GM12878 (cell line): ENCODE data around the gene SLC36A1. TPM values are rescaled to one million over a fixed set of nuclear protein-coding genes. Genes with fewer than 3 reads are reported as not detected.

Experiments used
- CBFB ChIP-seq: IDR thresholded peaks from 2 replicates; pipeline ENCODE4 v1.6.1; 2016; ENCODE audit warnings: antibody characterized with exemption, low read depth
- IRF4 ChIP-seq: IDR thresholded peaks from 2 replicates; pipeline ENCODE4 v1.6.1; 2011; ENCODE audit warnings: low read depth, low read length
- SUZ12 ChIP-seq: fragments of 200-600 bp; sonication (generic); IDR thresholded peaks from one replicate; pipeline ENCODE4 v1.6.1; 2018; ENCODE audit warnings: antibody characterized with exemption, mild to moderate bottlenecking; ENCODE audit not compliant: unreplicated experiment
- TBL1XR1 ChIP-seq: IDR thresholded peaks from 2 replicates; pipeline ENCODE4 v1.6.1; 2012; ENCODE audit warnings: low read depth, low read length, improper control_type of control experiment
- USF1 ChIP-seq: IDR thresholded peaks from 2 replicates; pipeline ENCODE4 v1.6.1; 2011; ENCODE audit warnings: borderline replicate concordance, low read depth, mild to moderate bottlenecking, moderate library complexity, mixed read lengths, low read length; ENCODE audit not compliant: insufficient read depth; ENCODE audit errors: extremely low read length
- ZBTB11 ChIP-seq: fragments of 450-650 bp; formaldehyde crosslinking; IDR thresholded peaks from 2 replicates; pipeline ENCODE4 v1.5.0; 2022; ENCODE audit warnings: mild to moderate bottlenecking, missing genetic modification characterization
- ZBTB33 ChIP-seq: fragments of 450-650 bp; IDR thresholded peaks from 2 replicates; pipeline ENCODE4 v1.6.1; 2017; ENCODE audit warnings: mild to moderate bottlenecking
- polyA plus RNA-seq, 11 experiments: library from polyadenylated mRNA; depleted of rRNA in 4 of 11; unstranded in 6 of 11; stranded (reverse) in 5 of 11; fragments of >200 nt; fragmentation: Nextera tagmentation in 4 of 11; fragmentation: Illumina TruSeq in 1 of 11; extraction: Ambion mirVana in 4 of 11; extraction: Trizol in 1 of 11; gene quantifications; 1 replicate in 1 of 11; 2 replicates in 10 of 11; pipeline versions ENCODE4 v1.2.1 to v1.2.3, GENCODE V29; 2011 to 2016; ENCODE audit warnings: inconsistent platforms in 2 of 11, missing spikeins in 2 of 11, low read depth in 1 of 11
- total RNA-seq, 4 experiments: library from RNA; depleted of rRNA in 3 of 4; stranded (reverse); fragments of >200 nt in 3 of 4; fragmentation: Illumina TruSeq in 1 of 4; extraction: Trizol in 1 of 4; gene quantifications; 2 replicates each; pipeline versions ENCODE4 v1.2.1 to v1.2.3, GENCODE V29; 2013 to 2021

SLC36A1 gene
- total and polyA plus RNA-seq, 10 of the 15 experiments (the other 5 are each of a cell fraction or from before 2014, with no cell fraction given) = 0.50 to 8.2 (median 3.5) TPM

GRCh38 chr5:151451626-151452520 lies 4.5 kb downstream of the SLC36A1 start (continued):
- no peak for TF ChIP-seq USF1
- peak; percentile 95 for TF ChIP-seq IRF4
- no peak for TF ChIP-seq CBFB
- no peak for TF ChIP-seq ZBTB33
- no peak for TF ChIP-seq ZBTB11 (CRISPR knock-in tag)
- TF ChIP-seq TBL1XR1 = no peak
- TF ChIP-seq SUZ12 = no peak
